ENCODE results near the gene EFCAB11. TPM values are rescaled to one million over a fixed set of nuclear protein-coding genes. Genes with fewer than 3 reads are reported as not detected.

The EFCAB11 gene
- total RNA-seq, 1 donor from 2014 or later = 9.9 TPM

- no peak for DNase-seq (ENCODE audit: low spot score in 2 of 2, unreplicated experiment in 2 of 2)
- H3K27me3 Mint-ChIP-seq (ENCODE audit: low read depth) = no peaks in the 10 kb centered on the region
- no peak overlapping the region for H3K4me3 Mint-ChIP-seq
- no peak overlapping the region for H3K27ac Mint-ChIP-seq
- peaks cover 2% of the 10 kb centered on the region for H3K36me3 Mint-ChIP-seq
- peaks cover 14% of the 10 kb centered on the region for H3K9me3 Mint-ChIP-seq
- peaks cover 32% of the 10 kb centered on the region for H3K4me1 Mint-ChIP-seq
- TF ChIP-seq CTCF (IDR thresholded peaks at IDR 0.05; ENCODE audit: unreplicated experiment) = no peak
Measured at GRCh38 chr14:89906000-89906399, 48.5 kb downstream of the EFCAB11 start.

GRCh38 chr14:89903340-89903952 lies 51.1 kb downstream of the EFCAB11 start:
- Mint-ChIP-seq H3K9me3 (peaks cover 10% of the 10 kb centered on the region), H3K27ac (peak overlapping the region; percentile 88)

GRCh38 chr14:89902881-89903280 lies 51.6 kb downstream of the EFCAB11 start:
- H3K27me3 Mint-ChIP-seq (ENCODE audit: low read depth) = no peaks in the 10 kb centered on the region
- peak overlapping the region; percentile 11 for H3K4me3 Mint-ChIP-seq
- peaks cover 10% of the 10 kb centered on the region for H3K9me3 Mint-ChIP-seq
- no peak for TF ChIP-seq CTCF (IDR thresholded peaks at IDR 0.05; ENCODE audit: unreplicated experiment)
- peaks cover 2% of the 10 kb centered on the region for H3K36me3 Mint-ChIP-seq
- H3K27ac Mint-ChIP-seq = peak overlapping the region; percentile 88
- no peak for DNase-seq (ENCODE audit: low spot score in 2 of 2, unreplicated experiment in 2 of 2)
- peaks cover 33% of the 10 kb centered on the region for H3K4me1 Mint-ChIP-seq

More at GRCh38 chr14:89903340-89903952, 51.1 kb downstream of the EFCAB11 start:
- Mint-ChIP-seq H3K4me1 (peaks cover 33% of the 10 kb centered on the region), H3K4me3 (peak overlapping the region; percentile 11), H3K36me3 (peaks cover 2% of the 10 kb centered on the region), H3K27me3 (ENCODE audit: low read depth) (no peaks in the 10 kb centered on the region)
- no peak for DNase-seq (ENCODE audit: low spot score in 2 of 2, unreplicated experiment in 2 of 2)
- TF ChIP-seq CTCF (IDR thresholded peaks at IDR 0.05; ENCODE audit: unreplicated experiment) = no peak

GRCh38 chr14:89900802-89901201 lies 53.7 kb downstream of the EFCAB11 start:
- peaks cover 33% of the 10 kb centered on the region for H3K4me1 Mint-ChIP-seq
- H3K4me3 Mint-ChIP-seq = no peak overlapping the region
- no peak for DNase-seq (ENCODE audit: low spot score in 2 of 2, unreplicated experiment in 2 of 2)
- no peaks in the 10 kb centered on the region for H3K27me3 Mint-ChIP-seq (ENCODE audit: low read depth)
- H3K36me3 Mint-ChIP-seq = peaks cover 5% of the 10 kb centered on the region
- H3K27ac Mint-ChIP-seq = no peak overlapping the region
- TF ChIP-seq CTCF (IDR thresholded peaks at IDR 0.05; ENCODE audit: unreplicated experiment) = no peak
- peaks cover 12% of the 10 kb centered on the region for H3K9me3 Mint-ChIP-seq

- no peak overlapping the region for H3K4me3 Mint-ChIP-seq
Measured at GRCh38 chr14:89899917-89900663, 54.4 kb downstream of the EFCAB11 start.

More at GRCh38 chr14:89899917-89900663, 54.4 kb downstream of the EFCAB11 start:
- DNase-seq (ENCODE audit: low spot score in 2 of 2, unreplicated experiment in 2 of 2) = no peak
- H3K9me3 Mint-ChIP-seq = peaks cover 14% of the 10 kb centered on the region
- H3K27ac Mint-ChIP-seq = peak overlapping the region; percentile 3
- peaks cover 10% of the 10 kb centered on the region for H3K36me3 Mint-ChIP-seq
- no peak for TF ChIP-seq CTCF (IDR thresholded peaks at IDR 0.05; ENCODE audit: unreplicated experiment)
- no peaks in the 10 kb centered on the region for H3K27me3 Mint-ChIP-seq (ENCODE audit: low read depth)
- peaks cover 34% of the 10 kb centered on the region for H3K4me1 Mint-ChIP-seq
